GM12878 (cell line): Measurements from ENCODE around the gene SSR2. TPM values are rescaled to one million over a fixed set of nuclear protein-coding genes. Genes with fewer than 3 reads are reported as not detected.

Experiments used
- ATAC-seq: fragments of 200-7000 bp; cut with Tn5 transposase; 3 replicates; pipeline ENCODE4 v1.9.1; 2020; ENCODE audit warnings: mild to moderate bottlenecking, moderate library complexity
- BruUV-seq: library from RNA; stranded (reverse); fragments of 400-500 nt; replicated peaks from 2 replicates; lab custom pipeline; 2021; lab: Mats Ljungman, UMichigan
- CTCF ChIA-PET: fragments of 300-600 bp; sonication (Branson Sonifier 250); formaldehyde crosslinking; extraction: SDS; loops from one replicate; lab custom pipeline; 2021; ENCODE audit warnings: inconsistent platforms; lab: Yijun Ruan, JAX
- POLR2A ChIA-PET: fragments of 350-600 bp; formaldehyde crosslinking; extraction: SDS; loops from one replicate; lab custom pipeline; 2021; ENCODE audit warnings: inconsistent platforms; lab: Charles Lee
- RAD21 ChIA-PET: fragments of 300-600 bp; sonication (Branson Sonifier 250); formaldehyde crosslinking; loops from one replicate; lab custom pipeline; 2023; ENCODE audit warnings: antibody characterized with exemption; ENCODE audit not compliant: unreplicated experiment; lab: Charles Lee
- SMC1A ChIA-PET: fragments of 300-600 bp; sonication (Branson Sonifier 250); formaldehyde crosslinking; loops from one replicate; lab custom pipeline; 2023; ENCODE audit not compliant: unreplicated experiment, uncharacterized antibody; lab: Charles Lee
- DNase-seq: peaks from one replicate; pipeline ENCODE4 v3.0.0-alpha.2; 2011; ENCODE audit warnings: low read depth, low spot score
- FAIRE-seq: peaks from 3 replicates; lab custom pipeline; 2011; peaks lifted over from hg19 to GRCh38; lab: Jason Lieb, UNC
- H2AFZ ChIP-seq: 2 replicates; pipeline ENCODE4 v1.6.0; 2011; ENCODE audit warnings: low read depth, low read length, control low read depth; ENCODE audit not compliant: control insufficient read depth
- H3K27ac ChIP-seq: 2 replicates; pipeline ENCODE4 v1.5.1; 2011; ENCODE audit warnings: control low read depth; ENCODE audit not compliant: control insufficient read depth, insufficient read depth
- H3K27me3 ChIP-seq, 2 experiments: replicated peaks in 1 of 2; 2 replicates each; pipeline versions ENCODE4 v1.6.0 to v1.6.1; 2011; ENCODE audit warnings: low read length in 1 of 2; ENCODE audit not compliant: control insufficient read depth in 2 of 2, insufficient read depth in 2 of 2
- H3K36me3 ChIP-seq, 2 experiments: 2 replicates each; pipeline ENCODE4 v1.5.1; 2011; ENCODE audit warnings: low read length in 1 of 2; ENCODE audit not compliant: control insufficient read depth in 2 of 2, insufficient read depth in 2 of 2
- H3K4me1 ChIP-seq: 2 replicates; pipeline ENCODE4 v1.6.1; 2011; ENCODE audit warnings: mild to moderate bottlenecking, low read length, moderate library complexity, mixed read lengths; ENCODE audit not compliant: control insufficient read depth, insufficient read depth
- H3K4me2 ChIP-seq: 2 replicates; pipeline ENCODE4 v1.6.0; 2011; ENCODE audit warnings: control low read depth; ENCODE audit not compliant: control insufficient read depth, insufficient read depth
- H3K4me3 ChIP-seq: fragments of 200-600 bp; sonication (generic); 2 replicates; pipeline ENCODE4 v1.5.1; 2016
- H3K79me2 ChIP-seq: 2 replicates; pipeline ENCODE4 v1.6.0; 2011; ENCODE audit warnings: low read length; ENCODE audit not compliant: control insufficient read depth, insufficient read depth
- H3K9ac ChIP-seq: 2 replicates; pipeline ENCODE4 v1.8.0; 2011; ENCODE audit warnings: low read length, control low read depth, mixed read lengths; ENCODE audit not compliant: control insufficient read depth, insufficient read depth
- H3K9me3 ChIP-seq: replicated peaks from 3 replicates; pipeline ENCODE4 v1.5.1; 2011; ENCODE audit warnings: mild to moderate bottlenecking, low read length; ENCODE audit not compliant: control insufficient read depth, insufficient read depth
- H4K20me1 ChIP-seq: 2 replicates; pipeline ENCODE4 v1.6.0; 2011; ENCODE audit not compliant: control insufficient read depth, insufficient read depth
- BRCA1 ChIP-seq: IDR thresholded peaks from 2 replicates; pipeline ENCODE4 v1.6.1; 2011; ENCODE audit warnings: low read depth, low read length, improper control_type of control experiment
- CBFB ChIP-seq: IDR thresholded peaks from 2 replicates; pipeline ENCODE4 v1.6.1; 2016; ENCODE audit warnings: antibody characterized with exemption, low read depth
- RELA ChIP-seq: fragments of 450-650 bp; IDR thresholded peaks from 2 replicates; pipeline ENCODE4 v1.8.0; 2014; ENCODE audit warnings: borderline replicate concordance; ENCODE audit not compliant: partially characterized antibody
- RFX5 ChIP-seq: IDR thresholded peaks from 2 replicates; pipeline ENCODE4 v1.6.1; 2011; ENCODE audit warnings: low read depth, low read length, improper control_type of control experiment
- RUNX3 ChIP-seq: IDR thresholded peaks from 2 replicates; pipeline ENCODE4 v1.6.1; 2012; ENCODE audit warnings: low read length, inconsistent platforms
- SMARCA5 ChIP-seq: fragments of 450-650 bp; IDR thresholded peaks from 2 replicates; pipeline ENCODE4 v1.6.1; 2017; ENCODE audit warnings: mild to moderate bottlenecking
- TAF1 ChIP-seq: IDR thresholded peaks from 2 replicates; pipeline ENCODE4 v1.6.1; 2011; ENCODE audit warnings: mild to moderate bottlenecking, low read depth, low read length, borderline replicate concordance
- YY1 ChIP-seq: IDR thresholded peaks from 2 replicates; pipeline ENCODE4 v1.6.1; 2011; ENCODE audit warnings: low read depth, mild to moderate bottlenecking, low read length
- ZNF384 ChIP-seq: IDR thresholded peaks from 2 replicates; pipeline ENCODE4 v1.6.1; 2012; ENCODE audit warnings: low read depth, mild to moderate bottlenecking, low read length, improper control_type of control experiment, borderline replicate concordance
- WGBS: methylation state at CpG from one replicate; pipeline ENCODE4 v1.1.6; 2016; ENCODE audit warnings: low lambda C conversion rate; ENCODE audit not compliant: insufficient replicate concordance, insufficient coverage; ENCODE audit errors: missing lambda C conversion rate; 5-methylcytosine and 5-hydroxymethylcytosine counted together
- in situ Hi-C: fragments of 300-500 bp; cut with MboI; formaldehyde crosslinking; loops from 9 replicates; pipeline ENCODE4 v1.14.3; 2018; ENCODE audit warnings: mixed read lengths
- intact Hi-C: fragments of 100-400 bp; cut with micrococcal nuclease; formaldehyde crosslinking; loops from one replicate; pipeline ENCODE4 v1.14.2; 2022; ENCODE audit not compliant: unreplicated experiment
- polyA plus RNA-seq, 11 experiments: library from polyadenylated mRNA; depleted of rRNA in 4 of 11; unstranded in 6 of 11; stranded (reverse) in 5 of 11; fragments of >200 nt; fragmentation: Nextera tagmentation in 4 of 11; fragmentation: Illumina TruSeq in 1 of 11; extraction: Ambion mirVana in 4 of 11; extraction: Trizol in 1 of 11; gene quantifications; 1 replicate in 1 of 11; 2 replicates in 10 of 11; pipeline versions ENCODE4 v1.2.1 to v1.2.3, GENCODE V29; 2011 to 2016; ENCODE audit warnings: inconsistent platforms in 2 of 11, missing spikeins in 2 of 11, low read depth in 1 of 11
- total RNA-seq, 4 experiments: library from RNA; depleted of rRNA in 3 of 4; stranded (reverse); fragments of >200 nt in 3 of 4; fragmentation: Illumina TruSeq in 1 of 4; extraction: Trizol in 1 of 4; gene quantifications; 2 replicates each; pipeline versions ENCODE4 v1.2.1 to v1.2.3, GENCODE V29; 2013 to 2021
- TF ChIP-seq, protein P1 (sequence below): IDR thresholded peaks from 2 replicates; pipeline ENCODE4 v1.6.1; 2012; ENCODE audit warnings: mild to moderate bottlenecking, low read depth, low read length
- TF ChIP-seq, protein P2 (sequence below): fragments of 450-650 bp; formaldehyde crosslinking; IDR thresholded peaks from 2 replicates; pipeline ENCODE4 v1.5.0; 2022; ENCODE audit warnings: mild to moderate bottlenecking, missing genetic modification characterization
- TF ChIP-seq, protein P3 (sequence below): fragments of 450-650 bp; IDR thresholded peaks from 2 replicates; pipeline ENCODE4 v1.6.1; 2016; ENCODE audit warnings: mild to moderate bottlenecking

The SSR2 gene
- total and polyA plus RNA-seq, 10 of the 15 experiments (the other 5 are each of a cell fraction or from before 2014, with no cell fraction given): 207 to 553 (median 315) TPM

DNA sequence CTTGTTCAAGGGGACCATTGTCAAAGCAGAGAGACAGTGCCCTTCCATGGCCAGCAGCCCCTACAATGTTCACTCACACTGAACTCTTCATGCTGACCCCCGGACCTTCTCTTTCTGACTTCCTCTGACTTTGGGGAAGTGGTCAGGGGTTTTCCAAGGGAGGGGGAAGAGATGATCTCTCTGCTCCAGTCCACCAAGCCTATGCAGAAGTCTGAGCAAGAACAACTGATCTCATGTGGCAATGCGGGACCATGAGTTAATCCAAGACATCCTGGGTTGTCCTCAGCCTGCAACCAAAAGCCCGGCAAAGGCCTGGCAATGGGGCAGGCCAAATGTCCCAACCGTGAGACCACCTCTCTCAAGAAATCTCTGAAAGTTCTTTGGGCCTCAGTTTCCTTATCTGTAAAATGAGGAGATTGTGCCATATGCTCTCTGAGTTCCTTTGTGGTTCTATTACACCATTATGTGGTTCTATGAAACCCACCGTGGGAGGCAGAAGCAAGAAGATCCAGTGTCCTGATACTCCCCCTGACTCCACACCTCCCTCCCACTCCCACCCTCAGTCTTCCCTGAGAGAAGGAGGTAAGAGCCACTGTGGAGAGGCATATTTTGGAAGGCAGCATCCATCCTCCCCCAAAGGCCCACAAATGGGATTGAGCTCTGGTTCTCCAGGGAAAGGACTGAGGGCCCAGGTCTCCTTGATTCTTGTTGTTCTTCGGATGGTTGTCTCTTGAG lies 30.6 kb downstream of the SSR2 start:
- ChIA-PET SMC1A (interaction anchor here (0.5 to 6.2 kb wide), 31 partner anchors 10 to 368 kb away, joined by 3 to 164 read pairs (median 4); partner anchors contain the start of genes GON4L, KHDC4, RXFP4 and SSR2), POLR2A (interaction anchor here (0.5 to 3.4 kb wide), 11 partner anchors 10 to 131 kb away, joined by 3 to 16 read pairs (median 4); partner anchors contain the start of genes ARHGEF2 and KHDC4), CTCF (interaction anchor here (0.6 to 7.3 kb wide), 57 partner anchors 11 to 698 kb away, joined by 3 to 176 read pairs (median 4); partner anchors contain the start of genes ARHGEF2, KHDC4, LAMTOR2 and RXFP4), RAD21 (interaction anchor here (0.6 to 4.9 kb wide), 25 partner anchors 11 to 246 kb away, joined by 3 to 143 read pairs (median 4); partner anchors contain the start of genes ARHGEF2, KHDC4, RXFP4 and SSR2)
- no peaks in the 10 kb centered on the region; a peak in 1 of 4 replicates for H3K36me3 ChIP-seq
- no peaks in the 10 kb centered on the region for H3K27me3 ChIP-seq
- peak overlapping the region; percentile 40 for H3K4me2 ChIP-seq
- H2AFZ ChIP-seq: peak overlapping the region; percentile 37
- no TSS peak for BruUV-seq
- H3K4me1 ChIP-seq: peaks cover 17% of the 10 kb centered on the region
- 21% methylated on average over 6 of the region's 6 CpGs for WGBS
- ATAC-seq: peak; percentile 74
- FAIRE-seq: peak; percentile 75
- 0 out of 2 replicates have a peak overlapping the region, but pooled peaks have one; percentile 35 for H3K9ac ChIP-seq
- in situ Hi-C loops: loop anchor here (5.0 kb wide), 1 partner anchor 53 kb away; no protein-coding TSS in a partner anchor
- no peak for DNase-seq
- no peaks in the 10 kb centered on the region for H3K79me2 ChIP-seq
- no peak overlapping the region for H3K4me3 ChIP-seq
- no peaks in the 10 kb centered on the region for H4K20me1 ChIP-seq
- peak overlapping the region; percentile 40; the same call in 1 of the 2 replicates for H3K27ac ChIP-seq
- intact Hi-C loops: no loop called here
- no peaks in the 10 kb centered on the region for H3K9me3 ChIP-seq
- TF ChIP-seq BRCA1 (no peak), RUNX3 (peak; percentile 62), SMARCA5 (no peak), RELA (no peak), RFX5 (no peak), CBFB (no peak), ZNF384 (no peak), YY1 (no peak), TAF1 (no peak)
- TF ChIP-seq, protein P1, sequence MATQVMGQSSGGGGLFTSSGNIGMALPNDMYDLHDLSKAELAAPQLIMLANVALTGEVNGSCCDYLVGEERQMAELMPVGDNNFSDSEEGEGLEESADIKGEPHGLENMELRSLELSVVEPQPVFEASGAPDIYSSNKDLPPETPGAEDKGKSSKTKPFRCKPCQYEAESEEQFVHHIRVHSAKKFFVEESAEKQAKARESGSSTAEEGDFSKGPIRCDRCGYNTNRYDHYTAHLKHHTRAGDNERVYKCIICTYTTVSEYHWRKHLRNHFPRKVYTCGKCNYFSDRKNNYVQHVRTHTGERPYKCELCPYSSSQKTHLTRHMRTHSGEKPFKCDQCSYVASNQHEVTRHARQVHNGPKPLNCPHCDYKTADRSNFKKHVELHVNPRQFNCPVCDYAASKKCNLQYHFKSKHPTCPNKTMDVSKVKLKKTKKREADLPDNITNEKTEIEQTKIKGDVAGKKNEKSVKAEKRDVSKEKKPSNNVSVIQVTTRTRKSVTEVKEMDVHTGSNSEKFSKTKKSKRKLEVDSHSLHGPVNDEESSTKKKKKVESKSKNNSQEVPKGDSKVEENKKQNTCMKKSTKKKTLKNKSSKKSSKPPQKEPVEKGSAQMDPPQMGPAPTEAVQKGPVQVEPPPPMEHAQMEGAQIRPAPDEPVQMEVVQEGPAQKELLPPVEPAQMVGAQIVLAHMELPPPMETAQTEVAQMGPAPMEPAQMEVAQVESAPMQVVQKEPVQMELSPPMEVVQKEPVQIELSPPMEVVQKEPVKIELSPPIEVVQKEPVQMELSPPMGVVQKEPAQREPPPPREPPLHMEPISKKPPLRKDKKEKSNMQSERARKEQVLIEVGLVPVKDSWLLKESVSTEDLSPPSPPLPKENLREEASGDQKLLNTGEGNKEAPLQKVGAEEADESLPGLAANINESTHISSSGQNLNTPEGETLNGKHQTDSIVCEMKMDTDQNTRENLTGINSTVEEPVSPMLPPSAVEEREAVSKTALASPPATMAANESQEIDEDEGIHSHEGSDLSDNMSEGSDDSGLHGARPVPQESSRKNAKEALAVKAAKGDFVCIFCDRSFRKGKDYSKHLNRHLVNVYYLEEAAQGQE: no peak
- TF ChIP-seq, protein P2, sequence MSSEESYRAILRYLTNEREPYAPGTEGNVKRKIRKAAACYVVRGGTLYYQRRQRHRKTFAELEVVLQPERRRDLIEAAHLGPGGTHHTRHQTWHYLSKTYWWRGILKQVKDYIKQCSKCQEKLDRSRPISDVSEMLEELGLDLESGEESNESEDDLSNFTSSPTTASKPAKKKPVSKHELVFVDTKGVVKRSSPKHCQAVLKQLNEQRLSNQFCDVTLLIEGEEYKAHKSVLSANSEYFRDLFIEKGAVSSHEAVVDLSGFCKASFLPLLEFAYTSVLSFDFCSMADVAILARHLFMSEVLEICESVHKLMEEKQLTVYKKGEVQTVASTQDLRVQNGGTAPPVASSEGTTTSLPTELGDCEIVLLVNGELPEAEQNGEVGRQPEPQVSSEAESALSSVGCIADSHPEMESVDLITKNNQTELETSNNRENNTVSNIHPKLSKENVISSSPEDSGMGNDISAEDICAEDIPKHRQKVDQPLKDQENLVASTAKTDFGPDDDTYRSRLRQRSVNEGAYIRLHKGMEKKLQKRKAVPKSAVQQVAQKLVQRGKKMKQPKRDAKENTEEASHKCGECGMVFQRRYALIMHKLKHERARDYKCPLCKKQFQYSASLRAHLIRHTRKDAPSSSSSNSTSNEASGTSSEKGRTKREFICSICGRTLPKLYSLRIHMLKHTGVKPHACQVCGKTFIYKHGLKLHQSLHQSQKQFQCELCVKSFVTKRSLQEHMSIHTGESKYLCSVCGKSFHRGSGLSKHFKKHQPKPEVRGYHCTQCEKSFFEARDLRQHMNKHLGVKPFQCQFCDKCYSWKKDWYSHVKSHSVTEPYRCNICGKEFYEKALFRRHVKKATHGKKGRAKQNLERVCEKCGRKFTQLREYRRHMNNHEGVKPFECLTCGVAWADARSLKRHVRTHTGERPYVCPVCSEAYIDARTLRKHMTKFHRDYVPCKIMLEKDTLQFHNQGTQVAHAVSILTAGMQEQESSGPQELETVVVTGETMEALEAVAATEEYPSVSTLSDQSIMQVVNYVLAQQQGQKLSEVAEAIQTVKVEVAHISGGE (CRISPR knock-in tag): no peak
- TF ChIP-seq, protein P3, sequence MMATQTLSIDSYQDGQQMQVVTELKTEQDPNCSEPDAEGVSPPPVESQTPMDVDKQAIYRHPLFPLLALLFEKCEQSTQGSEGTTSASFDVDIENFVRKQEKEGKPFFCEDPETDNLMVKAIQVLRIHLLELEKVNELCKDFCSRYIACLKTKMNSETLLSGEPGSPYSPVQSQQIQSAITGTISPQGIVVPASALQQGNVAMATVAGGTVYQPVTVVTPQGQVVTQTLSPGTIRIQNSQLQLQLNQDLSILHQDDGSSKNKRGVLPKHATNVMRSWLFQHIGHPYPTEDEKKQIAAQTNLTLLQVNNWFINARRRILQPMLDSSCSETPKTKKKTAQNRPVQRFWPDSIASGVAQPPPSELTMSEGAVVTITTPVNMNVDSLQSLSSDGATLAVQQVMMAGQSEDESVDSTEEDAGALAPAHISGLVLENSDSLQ: no peak
